HepG2 (cell line): ENCODE measurements around the gene UBE2D4. TPM values are rescaled to one million over a fixed set of nuclear protein-coding genes. Genes with fewer than 3 reads are reported as not detected.
"Not testable (repeated sequence)": the region's sequence is repeated elsewhere in the genome, so short reads cannot be mapped to it uniquely, and the experiment has no call there.

Experiments
- ATAC-seq: fragments of 200-7000 bp; cut with Tn5 transposase; 3 replicates; pipeline ENCODE4 v1.9.1; 2020; ENCODE audit warnings: mild to moderate bottlenecking, moderate library complexity
- BruUV-seq: library from RNA; stranded (reverse); fragments of 400-500 nt; replicated peaks from 2 replicates; lab custom pipeline; 2021; lab: Mats Ljungman, UMichigan
- CTCF ChIA-PET: fragments of 300-600 bp; formaldehyde crosslinking; extraction: SDS; loops from one replicate; lab custom pipeline; 2021; ENCODE audit warnings: low total read pairs, inconsistent platforms, low intra/inter-chr PET ratio; lab: Yijun Ruan, JAX
- POLR2A ChIA-PET: fragments of 350-600 bp; sonication (Branson Sonifier 250); formaldehyde crosslinking; loops from one replicate; lab custom pipeline; 2020; ENCODE audit warnings: antibody characterized with exemption, inconsistent platforms; lab: Yijun Ruan, JAX
- DNase-seq: peaks from one replicate; pipeline ENCODE4 v3.0.0-alpha.2; 2015; ENCODE audit warnings: low spot score
- FAIRE-seq: peaks from 3 replicates; lab custom pipeline; 2011; peaks lifted over from hg19 to GRCh38; lab: Jason Lieb, UNC
- H2AFZ ChIP-seq: one replicate; pipeline ENCODE4 v1.6.1; 2011; ENCODE audit warnings: low read length, inconsistent platforms
- H3K27ac ChIP-seq: fragments of 300-600 bp; 3 replicates; pipeline ENCODE4 v1.8.0; 2011; ENCODE audit warnings: mixed run types, mild to moderate bottlenecking, mixed read lengths, low read length, inconsistent platforms; ENCODE audit not compliant: insufficient read depth; ENCODE audit errors: extremely low read length
- H3K27me3 ChIP-seq, 2 experiments: fragments of 200-600 bp in 1 of 2; 2 replicates in 1 of 2; 3 replicates in 1 of 2; pipeline versions ENCODE4 v1.6.0 to v1.8.0; 2011; ENCODE audit warnings: low read length in 2 of 2, mild to moderate bottlenecking in 2 of 2, moderate library complexity in 2 of 2, inconsistent platforms in 1 of 2; ENCODE audit not compliant: insufficient read depth in 2 of 2, control insufficient read depth in 1 of 2
- H3K36me3 ChIP-seq, 2 experiments: fragments of 200-600 bp in 1 of 2; replicated peaks in 1 of 2; 2 replicates in 1 of 2; 3 replicates in 1 of 2; pipeline versions ENCODE4 v1.5.1 to v1.8.0; 2011; ENCODE audit warnings: low read length in 2 of 2, inconsistent platforms in 1 of 2; ENCODE audit not compliant: insufficient read depth in 2 of 2, control insufficient read depth in 1 of 2
- H3K4me1 ChIP-seq: 2 replicates; pipeline ENCODE4 v1.5.1; 2012; ENCODE audit warnings: low read length, inconsistent platforms; ENCODE audit not compliant: insufficient read depth
- H3K4me2 ChIP-seq: 2 replicates; pipeline ENCODE4 v1.6.0; 2011; ENCODE audit warnings: low read depth, low read length, inconsistent platforms
- H3K4me3 ChIP-seq, 3 experiments: fragments of 200-600 bp in 1 of 3; sonication (generic), shearing (Covaris generic) in 1 of 3; replicated peaks in 1 of 3; 2 replicates each; pipeline ENCODE4 v1.5.1; 2011 to 2016; ENCODE audit warnings: low read length in 3 of 3, inconsistent platforms in 2 of 3, low read depth in 2 of 3, mild to moderate bottlenecking in 2 of 3, control low read depth in 1 of 3, mixed read lengths in 1 of 3; ENCODE audit not compliant: insufficient read depth in 1 of 3
- H3K79me2 ChIP-seq: one replicate; pipeline ENCODE4 v1.6.1; 2011; ENCODE audit warnings: low read length, inconsistent platforms; ENCODE audit not compliant: insufficient read depth
- H3K9ac ChIP-seq: 2 replicates; pipeline ENCODE4 v1.6.0; 2011; ENCODE audit warnings: mild to moderate bottlenecking, low read depth, low read length, inconsistent platforms; ENCODE audit not compliant: insufficient read depth
- H3K9me3 ChIP-seq: 2 replicates; pipeline ENCODE4 v1.5.1; 2012; ENCODE audit warnings: mild to moderate bottlenecking, low read length
- H4K20me1 ChIP-seq: 2 replicates; pipeline ENCODE4 v1.6.0; 2011; ENCODE audit warnings: inconsistent platforms, mild to moderate bottlenecking, low read length, moderate library complexity; ENCODE audit not compliant: insufficient read depth
- CTCF ChIP-seq: sonication (generic); formaldehyde crosslinking; IDR thresholded peaks from 2 replicates; pipeline ENCODE4 v1.5.0; 2020; ENCODE audit warnings: mild to moderate bottlenecking, missing genetic modification reagents, moderate library complexity
- SP1 ChIP-seq, 2 experiments: fragments of 450-650 bp in 1 of 2; sonication (generic) in 1 of 2; formaldehyde crosslinking in 1 of 2; IDR thresholded peaks; 2 replicates each; pipeline versions ENCODE4 v1.4.0 to v1.6.1; 2016 to 2020; ENCODE audit warnings: missing genetic modification reagents in 1 of 2
- STAG1 ChIP-seq: sonication (generic); formaldehyde crosslinking; IDR thresholded peaks from 2 replicates; pipeline ENCODE4 v1.4.0; 2020; ENCODE audit warnings: missing genetic modification reagents
- ZNF263 ChIP-seq: sonication (generic); formaldehyde crosslinking; IDR thresholded peaks from 2 replicates; pipeline ENCODE4 v1.4.0; 2020; ENCODE audit warnings: missing genetic modification reagents
- ZNF652 ChIP-seq: IDR thresholded peaks from 2 replicates; pipeline ENCODE4 v1.6.1; 2016; ENCODE audit warnings: low read depth, borderline replicate concordance
- WGBS: methylation state at CpG from one replicate; pipeline ENCODE4 v1.1.6; 2017; ENCODE audit warnings: low lambda C conversion rate; 5-methylcytosine and 5-hydroxymethylcytosine counted together
- in situ Hi-C: cut with HindIII; loops from 2 replicates; pipeline ENCODE4 v1.10.0; 2017; ENCODE audit warnings: low pct_unique_long_range_greater_than_20kb; ENCODE audit not compliant: extremely low pct_ligation_motif_present
- intact Hi-C: fragments of 100-400 bp; cut with micrococcal nuclease; formaldehyde crosslinking; loops from one replicate; pipeline ENCODE4 v1.10.0; 2022; ENCODE audit not compliant: unreplicated experiment
- polyA plus RNA-seq, 8 experiments: library from polyadenylated mRNA; depleted of rRNA in 3 of 8; stranded (reverse) in 7 of 8; unstranded in 1 of 8; fragments of >200 nt; fragmentation: Illumina TruSeq in 4 of 8; extraction: Trizol in 4 of 8; gene quantifications; 2 replicates each; pipeline versions ENCODE4 v1.2.1 to v1.2.3, GENCODE V29; 2011 to 2016; ENCODE audit warnings: low read depth in 4 of 8, missing spikeins in 1 of 8, mixed read lengths in 1 of 8; ENCODE audit not compliant: insufficient read depth in 1 of 8
- total RNA-seq, 5 experiments: library from RNA; depleted of rRNA; stranded (reverse); fragments of >200 nt; fragmentation: Illumina TruSeq; extraction: Trizol; gene quantifications; 2 replicates each; pipeline ENCODE4 v1.2.3, GENCODE V29; 2016; ENCODE audit warnings: low read depth in 1 of 5

The UBE2D4 gene
- total and polyA plus RNA-seq, 2 of the 13 experiments (the other 11 are each of a cell fraction or from before 2014, with no cell fraction given): 9.9 to 16.0 TPM

DNA sequence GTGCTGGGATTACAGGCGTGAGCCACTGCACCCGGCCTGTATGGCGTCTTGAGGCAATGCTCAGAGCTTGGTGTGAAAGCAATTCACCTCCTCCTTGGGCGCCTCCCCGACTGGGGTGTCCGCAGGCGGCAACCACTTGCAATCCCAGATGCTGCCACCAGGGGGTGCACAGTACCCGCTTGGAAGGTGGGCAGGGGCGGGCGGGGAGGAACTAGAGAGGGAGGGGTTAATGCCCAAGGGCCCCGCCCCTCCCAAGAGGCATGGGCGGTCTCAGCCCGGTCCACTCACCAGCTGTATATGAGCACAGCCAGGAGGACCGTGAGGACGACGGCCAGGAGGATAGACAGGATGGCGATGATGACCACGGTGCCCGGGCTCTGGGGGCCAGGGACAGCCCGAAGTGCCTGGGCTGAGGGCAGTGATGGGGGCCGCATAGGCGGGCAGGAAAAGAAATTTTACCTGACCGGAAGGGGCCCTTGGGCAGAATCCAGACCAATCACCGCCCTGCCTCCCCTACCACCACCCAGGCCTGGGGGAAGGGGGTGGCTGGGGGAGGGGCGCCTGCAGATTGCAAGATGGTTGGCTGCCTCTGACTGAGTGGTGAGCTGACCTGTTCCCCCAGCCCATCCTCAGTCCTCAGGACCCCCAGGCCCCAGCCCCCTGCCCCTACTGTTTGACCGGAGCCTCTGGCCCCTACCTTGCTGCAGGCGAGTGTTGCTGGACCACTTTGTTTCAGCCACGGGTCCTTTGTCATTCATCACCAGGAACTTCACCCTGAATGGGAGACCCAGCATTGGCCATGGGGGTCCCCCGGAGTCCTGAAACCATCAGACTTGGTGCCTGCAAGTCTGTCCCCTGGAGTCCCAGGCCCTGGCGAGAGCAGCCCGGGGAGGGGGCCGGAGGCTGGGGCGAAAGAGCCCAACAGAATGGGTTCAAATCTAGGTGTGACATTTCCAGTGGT, 59.9 kb downstream of the UBE2D4 start:
- H3K9ac ChIP-seq; H3K27ac ChIP-seq; FAIRE-seq; POLR2A ChIA-PET; H3K9me3 ChIP-seq; H3K27me3 ChIP-seq; TF ChIP-seq SP1 (IDR thresholded peaks at IDR 0.05): not testable (repeated sequence)
- peak; percentile 23 for DNase-seq
- TF ChIP-seq CTCF (peak; percentile 64), ZNF263 (peak; percentile 65; the same call in 1 of the 2 replicates), SP1 (CRISPR knock-in tag; IDR thresholded peaks at IDR 0.05) (0 out of 2 replicates have a peak, but pooled peaks have one; percentile 31), ZNF652 (CRISPR knock-in tag) (peak; percentile 72; the same call in 1 of the 2 replicates), STAG1 (CRISPR knock-in tag) (peak; percentile 51)
- TF ChIP-seq, all 625 proteins: peak for 5; not testable (repeated sequence) for 620
- H3K4me2 ChIP-seq, H3K4me3 ChIP-seq, H4K20me1 ChIP-seq, intact Hi-C loops, H3K4me1 ChIP-seq, in situ Hi-C loops, BruUV-seq, H2AFZ ChIP-seq, H3K79me2 ChIP-seq, H3K36me3 ChIP-seq, CTCF ChIA-PET: not testable (repeated sequence)
- peak; percentile 81 for ATAC-seq
- WGBS: 49% methylated on average over 7 of the region's 33 CpGs

- WGBS: 95% methylated on average over 3 of the region's 9 CpGs
- POLR2A ChIA-PET, BruUV-seq, H3K4me3 ChIP-seq, H3K9me3 ChIP-seq, H3K79me2 ChIP-seq, H3K27me3 ChIP-seq, intact Hi-C loops, FAIRE-seq, ATAC-seq, DNase-seq, H4K20me1 ChIP-seq, H3K4me1 ChIP-seq, CTCF ChIA-PET, in situ Hi-C loops, H3K4me2 ChIP-seq, H3K36me3 ChIP-seq, H3K27ac ChIP-seq, H2AFZ ChIP-seq, H3K9ac ChIP-seq: not testable (repeated sequence)
These were observed 61.2 kb downstream of the UBE2D4 start for GRCh38 chr7:43987476-43987875.

DNA sequence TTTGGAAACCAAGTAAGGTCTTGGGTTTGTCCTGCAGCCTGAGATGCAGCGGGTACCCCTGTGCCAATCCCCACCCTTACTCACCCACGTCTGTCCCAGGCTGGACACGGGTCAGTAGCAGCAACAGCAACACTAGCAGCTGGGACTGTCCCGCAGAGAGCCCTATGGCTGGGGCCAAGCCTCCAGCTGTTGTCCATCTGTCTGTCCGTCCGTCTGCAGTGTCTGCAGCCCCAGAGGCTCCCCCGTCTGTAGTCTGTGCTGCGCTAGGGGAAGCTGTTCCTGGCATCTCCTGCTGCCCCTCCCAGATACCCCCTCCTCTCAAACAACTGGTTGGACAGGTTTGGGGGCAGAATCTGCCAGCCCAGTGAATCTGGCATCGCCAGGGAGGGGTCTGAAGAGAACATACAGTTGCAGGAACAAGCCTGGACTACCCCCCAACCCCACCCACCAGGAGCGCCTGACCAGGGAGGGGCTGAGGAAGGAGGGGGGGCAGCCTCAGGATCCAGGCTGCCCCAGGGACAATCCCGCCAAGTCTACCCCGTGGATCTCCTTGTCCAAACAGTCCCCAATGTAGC, 63.9 kb downstream of the UBE2D4 start:
- H2AFZ ChIP-seq, FAIRE-seq, H3K36me3 ChIP-seq, ATAC-seq, H3K4me2 ChIP-seq, intact Hi-C loops, H3K4me1 ChIP-seq, H4K20me1 ChIP-seq, POLR2A ChIA-PET, in situ Hi-C loops, H3K4me3 ChIP-seq, H3K27ac ChIP-seq, H3K9ac ChIP-seq, DNase-seq, H3K9me3 ChIP-seq, H3K79me2 ChIP-seq, CTCF ChIA-PET, H3K27me3 ChIP-seq, BruUV-seq: not testable (repeated sequence)
- WGBS: no CpG with 5 or more reads among the region's 12 CpGs
